Panc1 (cell line): Measurements from ENCODE around the gene CABP2. TPM values are rescaled to one million over a fixed set of nuclear protein-coding genes. Genes with fewer than 3 reads are reported as not detected.

Source experiments
- ATAC-seq: fragments of 200-7000 bp; cut with Tn5 transposase; 2 replicates; pipeline ENCODE4 v1.9.1; 2020; ENCODE audit warnings: mild to moderate bottlenecking, moderate library complexity
- BruUV-seq: library from RNA; stranded (reverse); fragments of 400-500 nt; replicated peaks from 2 replicates; lab custom pipeline; 2021; lab: Mats Ljungman, UMichigan
- CTCF ChIA-PET: fragments of 300-600 bp; sonication (Branson Sonifier 250); formaldehyde crosslinking; loops from one replicate; lab custom pipeline; 2022; ENCODE audit warnings: antibody characterized with exemption; lab: Charles Lee
- POLR2A ChIA-PET: fragments of 300-600 bp; sonication (Branson Sonifier 250); formaldehyde crosslinking; loops from one replicate; lab custom pipeline; 2022; ENCODE audit warnings: antibody characterized with exemption; lab: Charles Lee
- DNase-seq: peaks from one replicate; pipeline ENCODE4 v3.0.0-alpha.2; 2010; ENCODE audit warnings: low read depth, low spot score
- H3K27ac ChIP-seq: 2 replicates; pipeline ENCODE4 v1.5.1; 2011; ENCODE audit warnings: mild to moderate bottlenecking, low read length, inconsistent platforms
- H3K27me3 ChIP-seq: fragments of 200-500 bp; sonication (Bioruptor generic); 2 replicates; pipeline ENCODE4 v1.6.0; 2014; ENCODE audit warnings: low read length, inconsistent platforms; ENCODE audit not compliant: control insufficient read depth, insufficient read depth
- H3K36me3 ChIP-seq: fragments of 200-500 bp; sonication (Bioruptor generic); 2 replicates; pipeline ENCODE4 v1.5.1; 2014; ENCODE audit warnings: inconsistent platforms, mild to moderate bottlenecking, low read length, moderate library complexity; ENCODE audit not compliant: control insufficient read depth, insufficient read depth
- H3K4me1 ChIP-seq: 2 replicates; pipeline ENCODE4 v1.5.1; 2011; ENCODE audit warnings: inconsistent platforms, mild to moderate bottlenecking, low read length, moderate library complexity; ENCODE audit not compliant: control insufficient read depth, insufficient read depth
- H3K4me3 ChIP-seq, 2 experiments: 2 replicates each; pipeline ENCODE4 v1.5.1; 2011 to 2012; ENCODE audit warnings: low read depth in 2 of 2, low read length in 2 of 2, mild to moderate bottlenecking in 2 of 2, inconsistent platforms in 1 of 2, moderate library complexity in 1 of 2
- H3K9me3 ChIP-seq: fragments of 200-500 bp; sonication (Bioruptor generic); 2 replicates; pipeline ENCODE4 v1.5.1; 2014; ENCODE audit warnings: low read depth, mild to moderate bottlenecking, inconsistent platforms, low read length, moderate library complexity; ENCODE audit not compliant: control insufficient read depth, insufficient read depth
- CTCF ChIP-seq: fragments of 450-650 bp; IDR thresholded peaks from 2 replicates; pipeline ENCODE4 v1.5.1; 2017; ENCODE audit warnings: mild to moderate bottlenecking
- POLR2AphosphoS5 ChIP-seq: IDR thresholded peaks from 2 replicates; pipeline ENCODE4 v1.6.1; 2012; ENCODE audit warnings: mild to moderate bottlenecking, low read depth, low read length, moderate library complexity
- REST ChIP-seq, 2 experiments: IDR thresholded peaks; 2 replicates each; pipeline ENCODE4 v1.6.1; 2011 to 2012; ENCODE audit warnings: low read depth in 2 of 2, control low read depth in 1 of 2, low read length in 1 of 2, mild to moderate bottlenecking in 1 of 2, moderate library complexity in 1 of 2; ENCODE audit not compliant: insufficient read depth in 1 of 2
- SIN3A ChIP-seq: IDR thresholded peaks from 2 replicates; pipeline ENCODE4 v1.6.1; 2012; ENCODE audit warnings: low read depth, mild to moderate bottlenecking, low read length, moderate library complexity, borderline replicate concordance; ENCODE audit not compliant: insufficient read depth
- TCF7L2 ChIP-seq: IDR thresholded peaks from 2 replicates; pipeline ENCODE4 v1.6.1; 2011; ENCODE audit warnings: mild to moderate bottlenecking, low read depth, low read length, inconsistent platforms
- in situ Hi-C: cut with HindIII; loops from 2 replicates; pipeline ENCODE4 v1.10.0; 2016; ENCODE audit warnings: low sequenced_read_pairs, low pct_unique_long_range_greater_than_20kb
- intact Hi-C: fragments of 100-400 bp; cut with micrococcal nuclease; formaldehyde crosslinking; loops from one replicate; pipeline ENCODE4 v1.10.0; 2022; ENCODE audit not compliant: unreplicated experiment
- total RNA-seq: library from RNA; stranded (reverse); gene quantifications from one replicate; pipeline ENCODE4 v1.2.1, GENCODE V29; 2021; ENCODE audit not compliant: unreplicated experiment

CABP2 gene
- total RNA-seq, 1 experiment from 2014 or later: not detected

- intact Hi-C loops (no loop called here), in situ Hi-C loops (no loop called here)
- ChIA-PET CTCF (no interaction called here), POLR2A (no interaction called here)
- no peak for TF ChIP-seq SIN3A
- TF ChIP-seq REST (IDR thresholded peaks at IDR 0.05; ENCODE audit: insufficient read depth in 1 of 2, low read depth in 2 of 2, low read length in 1 of 2): no peak
- no peak for TF ChIP-seq TCF7L2
- TF ChIP-seq CTCF: no peak
- TF ChIP-seq POLR2AphosphoS5: no peak
- Histone ChIP-seq H3K4me1 (no peaks in the 10 kb centered on the region), H3K4me3 (no peak overlapping the region), H3K36me3 (no peaks in the 10 kb centered on the region), H3K9me3 (no peaks in the 10 kb centered on the region), H3K27me3 (no peaks in the 10 kb centered on the region), H3K27ac (no peak overlapping the region)
- no peak for ATAC-seq
- no peak for DNase-seq
- no TSS peak for BruUV-seq
Measured at GRCh38 chr11:67498544-67498972, 24.7 kb downstream of the CABP2 start.

GRCh38 chr11:67497656-67498291 lies 25.5 kb downstream of the CABP2 start:
- in situ Hi-C loops: no loop called here
- Histone ChIP-seq H3K4me1 (no peaks in the 10 kb centered on the region), H3K27ac (no peak overlapping the region), H3K27me3 (no peaks in the 10 kb centered on the region), H3K9me3 (no peaks in the 10 kb centered on the region), H3K36me3 (no peaks in the 10 kb centered on the region), H3K4me3 (no peak overlapping the region)
- intact Hi-C loops: no loop called here
- BruUV-seq: no TSS peak
- ATAC-seq (no peak), DNase-seq (no peak)
- ChIA-PET CTCF (no interaction called here), POLR2A (interaction anchor here (0.6 kb wide), 1 partner anchor 54 kb away, joined by 5 read pairs; the partner anchor contains the start of gene CORO1B)
- TF ChIP-seq SIN3A: no peak
- no peak for TF ChIP-seq TCF7L2
- TF ChIP-seq POLR2AphosphoS5: no peak
- TF ChIP-seq REST (IDR thresholded peaks at IDR 0.05; ENCODE audit: insufficient read depth in 1 of 2, low read depth in 2 of 2, low read length in 1 of 2): no peak
- no peak for TF ChIP-seq CTCF
